Body of pancreas (tissue), 4 donors: Measurements from ENCODE around the gene TM7SF2. TPM values are rescaled to one million over a fixed set of nuclear protein-coding genes. Genes with fewer than 3 reads are reported as not detected.
A peak's percentile ranks its signal among the peaks of the same experiment; 100 is the strongest.

ENCODE experiments used
- ATAC-seq: fragments of 150-250 bp; one replicate; pipeline ENCODE4 v1.9.1; 2016
- DNase-seq, 4 donors: peaks; one replicate each; pipeline ENCODE4 v3.0.0-alpha.2; 2019
- H3K27ac ChIP-seq, 4 donors: fragments of 200-600 bp; sonication (generic); 1 replicate in 3 of 4; 2 replicates in 1 of 4; pipeline versions ENCODE4 v1.5.1 to v1.6.1; 2016 to 2019; ENCODE audit warnings: mild to moderate bottlenecking in 1 of 4, mixed read lengths in 1 of 4, moderate library complexity in 1 of 4
- H3K27me3 ChIP-seq, 2 donors: fragments of 200-600 bp; sonication (generic); one replicate each; pipeline ENCODE4 v1.6.0; 2016; ENCODE audit warnings: mild to moderate bottlenecking in 1 of 2
- H3K36me3 ChIP-seq, 2 donors: fragments of 200-600 bp; sonication (generic); replicated peaks in 1 of 2; 2 replicates each; pipeline ENCODE4 v1.5.1; 2016; ENCODE audit warnings: low read depth in 2 of 2; ENCODE audit not compliant: insufficient read depth in 1 of 2
- H3K4me1 ChIP-seq: fragments of 200-600 bp; sonication (generic); one replicate; pipeline ENCODE4 v1.6.0; 2016
- H3K4me3 ChIP-seq, 2 donors: fragments of 200-600 bp; sonication (generic); 1 replicate in 1 of 2; 2 replicates in 1 of 2; pipeline ENCODE4 v1.5.1; 2016 to 2019
- H3K9me3 ChIP-seq, 3 donors: fragments of 200-600 bp; sonication (generic); 1 replicate in 2 of 3; 2 replicates in 1 of 3; pipeline ENCODE4 v1.5.1; 2016
- POLR2A ChIP-seq, 3 donors: fragments of 450-650 bp; IDR thresholded peaks; one replicate each; pipeline ENCODE4 v1.6.1; 2016; ENCODE audit warnings: antibody characterized with exemption in 3 of 3, mild to moderate bottlenecking in 2 of 3
- WGBS, 2 donors: methylation state at CpG; one replicate each; pipeline ENCODE4 v1.1.5; 2017; 5-methylcytosine and 5-hydroxymethylcytosine counted together
- intact Hi-C: fragments of 100-400 bp; cut with DNase I; formaldehyde crosslinking; loops from one replicate; pipeline ENCODE4 v1.15.1; 2023
- total RNA-seq, 2 donors: library from RNA; depleted of rRNA; stranded (reverse); fragments of >200 nt; gene quantifications; one replicate each; pipeline ENCODE4 v1.1.0, GENCODE V29; 2016
- TF ChIP-seq, protein P1 (sequence below), 7 experiments: fragments of 450-650 bp in 4 of 7; fragments of 200-600 bp in 3 of 7; sonication (generic) in 3 of 7; IDR thresholded peaks; one replicate each; pipeline ENCODE4 v1.5.1; 2016 to 2019; ENCODE audit warnings: antibody characterized with exemption in 7 of 7

TM7SF2 gene
- total RNA-seq, 2 donors from 2014 or later: 25.4 to 85.6 TPM

DNA sequence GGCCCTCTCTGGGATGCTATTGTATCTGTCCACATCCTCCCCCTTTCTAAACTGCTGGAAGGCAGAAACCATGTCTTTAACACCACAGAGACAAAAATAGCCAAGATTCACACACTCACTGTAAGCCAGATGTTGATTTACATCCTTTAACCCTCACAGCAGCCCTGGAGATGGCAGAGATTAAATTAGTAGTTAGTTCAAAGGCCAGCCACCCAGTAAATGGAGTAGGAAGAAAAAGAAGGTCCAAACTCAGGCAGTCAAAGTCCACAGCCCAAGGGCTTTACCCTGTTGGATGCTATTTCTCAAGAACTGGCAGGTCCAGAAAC is 8.0 kb downstream of the TM7SF2 start:
- intact Hi-C loops: no loop called here
- H3K36me3 ChIP-seq: peaks cover 0 to 7% of the 10 kb centered on the region in 2 donors
- no peak overlapping the region for H3K4me3 ChIP-seq
- H3K4me1 ChIP-seq: peaks cover 56% of the 10 kb centered on the region
- DNase-seq (peak in 1 of 4 donors; percentile 0), ATAC-seq (no peak)
- TF ChIP-seq, protein P1, sequence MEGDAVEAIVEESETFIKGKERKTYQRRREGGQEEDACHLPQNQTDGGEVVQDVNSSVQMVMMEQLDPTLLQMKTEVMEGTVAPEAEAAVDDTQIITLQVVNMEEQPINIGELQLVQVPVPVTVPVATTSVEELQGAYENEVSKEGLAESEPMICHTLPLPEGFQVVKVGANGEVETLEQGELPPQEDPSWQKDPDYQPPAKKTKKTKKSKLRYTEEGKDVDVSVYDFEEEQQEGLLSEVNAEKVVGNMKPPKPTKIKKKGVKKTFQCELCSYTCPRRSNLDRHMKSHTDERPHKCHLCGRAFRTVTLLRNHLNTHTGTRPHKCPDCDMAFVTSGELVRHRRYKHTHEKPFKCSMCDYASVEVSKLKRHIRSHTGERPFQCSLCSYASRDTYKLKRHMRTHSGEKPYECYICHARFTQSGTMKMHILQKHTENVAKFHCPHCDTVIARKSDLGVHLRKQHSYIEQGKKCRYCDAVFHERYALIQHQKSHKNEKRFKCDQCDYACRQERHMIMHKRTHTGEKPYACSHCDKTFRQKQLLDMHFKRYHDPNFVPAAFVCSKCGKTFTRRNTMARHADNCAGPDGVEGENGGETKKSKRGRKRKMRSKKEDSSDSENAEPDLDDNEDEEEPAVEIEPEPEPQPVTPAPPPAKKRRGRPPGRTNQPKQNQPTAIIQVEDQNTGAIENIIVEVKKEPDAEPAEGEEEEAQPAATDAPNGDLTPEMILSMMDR (IDR thresholded peaks at IDR 0.05): no peak
- no peak for TF ChIP-seq POLR2A (IDR thresholded peaks at IDR 0.05)
- H3K9me3 ChIP-seq: no peaks in the 10 kb centered on the region
- H3K27me3 ChIP-seq: no peaks in the 10 kb centered on the region
- no peak overlapping the region for H3K27ac ChIP-seq

DNA sequence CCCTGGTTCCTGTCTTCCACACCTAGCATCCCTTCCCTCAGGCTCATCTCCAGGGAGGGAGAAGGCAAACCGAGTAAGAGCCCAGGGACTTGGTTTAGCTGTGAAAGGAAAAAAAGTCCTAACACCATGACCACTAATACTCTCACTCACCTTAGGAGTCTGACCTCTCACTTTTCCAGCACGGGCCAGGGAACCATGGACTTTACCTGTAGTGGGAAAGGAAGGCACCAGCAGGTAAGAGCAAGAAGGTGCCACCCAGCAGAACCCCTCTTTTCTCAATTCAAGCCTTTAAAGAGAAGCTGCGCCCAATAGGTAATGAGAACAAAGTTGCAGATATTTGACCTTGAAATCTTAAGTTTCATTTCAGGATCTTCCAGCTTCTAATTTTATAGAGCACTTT is 9.2 kb downstream of the TM7SF2 start:
- ATAC-seq (no peak), DNase-seq (no peak)
- Histone ChIP-seq H3K27ac (peak overlapping the region in 3 of 4 donors; percentile 83 to 94 (median 93)), H3K4me1 (peaks cover 44% of the 10 kb centered on the region), H3K9me3 (no peaks in the 10 kb centered on the region), H3K4me3 (no peak overlapping the region), H3K27me3 (no peaks in the 10 kb centered on the region), H3K36me3 (peaks cover 0 to 12% of the 10 kb centered on the region in 2 donors)
- intact Hi-C loops: no loop called here
- no peak for TF ChIP-seq POLR2A (IDR thresholded peaks at IDR 0.05)
- TF ChIP-seq, protein P1 (IDR thresholded peaks at IDR 0.05): no peak
- 40 to 48% methylated on average over 3 of the region's 3 CpGs for WGBS, 2 donors

DNA sequence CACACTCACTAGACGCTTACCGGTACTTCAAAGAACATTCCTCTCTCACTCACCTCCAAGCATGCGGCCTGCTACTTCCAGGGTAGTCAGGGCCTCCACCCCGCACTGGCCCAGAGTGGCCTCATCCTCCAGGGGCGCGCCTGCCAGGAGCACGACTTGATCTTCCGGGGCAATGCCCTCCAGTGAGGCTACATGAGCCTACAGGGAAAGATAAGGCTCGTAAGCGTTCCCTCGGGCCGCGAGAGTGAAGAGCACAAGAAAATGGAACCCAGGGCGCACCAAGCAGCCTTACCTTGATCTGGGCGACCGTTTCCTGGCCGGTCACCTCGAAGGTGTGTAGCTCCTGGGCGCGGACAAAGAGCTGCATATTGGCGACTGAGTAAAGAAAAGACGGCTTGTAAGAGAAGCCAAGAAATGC is 9.8 kb downstream of the TM7SF2 start:
- Histone ChIP-seq H3K4me1 (peaks cover 38% of the 10 kb centered on the region), H3K27me3 (no peaks in the 10 kb centered on the region), H3K36me3 (peaks cover 0 to 15% of the 10 kb centered on the region in 2 donors), H3K9me3 (no peaks in the 10 kb centered on the region), H3K27ac (peak overlapping the region; percentile 71 to 94 (median 88)), H3K4me3 (peak overlapping the region; percentile 37 to 63)
- WGBS, 2 donors: 0% methylated on average over 13 to 22 of the region's 22 CpGs
- intact Hi-C loops: no loop called here
- no peak for ATAC-seq
- TF ChIP-seq, protein P1 (IDR thresholded peaks at IDR 0.05): no peak
- TF ChIP-seq POLR2A (IDR thresholded peaks at IDR 0.05): no peak
- DNase-seq: peak in 1 of 4 donors; percentile 37

DNA sequence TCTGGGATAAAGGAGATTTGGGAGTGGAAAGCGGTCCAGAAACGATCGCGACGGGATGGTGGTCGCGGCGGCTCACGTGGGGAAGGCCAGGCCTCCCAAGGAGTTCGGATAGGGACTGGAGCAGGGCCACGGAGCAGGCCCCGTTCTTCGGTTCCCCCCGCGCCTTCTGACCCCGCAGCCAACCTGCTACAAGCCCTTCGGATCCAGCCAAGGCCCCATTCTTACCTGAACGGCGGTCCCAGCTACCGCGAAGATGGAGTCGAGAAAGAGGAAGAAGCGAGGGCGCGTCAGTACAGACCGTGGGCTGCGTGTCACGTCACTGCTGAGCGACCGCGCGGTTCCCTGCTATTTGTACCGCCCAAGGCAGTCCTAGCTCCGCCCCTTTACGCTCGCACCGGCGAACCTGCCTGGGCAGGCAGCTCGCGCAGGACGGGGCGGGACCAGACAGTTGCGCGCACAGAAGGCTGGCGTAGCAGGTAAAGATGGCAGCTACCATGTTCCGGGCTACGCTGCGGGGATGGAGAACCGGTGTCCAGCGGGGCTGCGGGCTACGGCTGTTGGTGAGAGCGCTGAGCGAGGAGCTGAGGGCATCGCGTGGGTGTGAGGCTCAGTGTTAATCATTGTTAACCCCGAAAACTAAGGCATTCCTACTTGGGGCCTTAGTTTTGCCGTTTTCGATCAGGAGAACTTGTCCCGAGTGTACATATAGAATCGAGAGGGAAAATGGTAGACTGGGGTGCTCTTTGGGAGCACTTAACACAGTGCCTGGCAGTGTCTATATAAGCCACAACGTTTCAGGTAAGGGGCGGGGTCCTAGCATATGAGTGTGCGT is 10.4 kb downstream of the TM7SF2 start, which contains the start of the genes FAU and MRPL49:
TSS of gene FAU (minus strand) at position 270 of the 832 bp plus-strand sequence. CDS start 321 bp downstream, outside the sequence.
TSS of gene MRPL49 (plus strand) at position 457 of the 832 bp plus-strand sequence. CDS start at position 483, 26 bp downstream.
- H3K27me3 ChIP-seq: no peaks in the 10 kb centered on the region
- peak within 1 kb of the TSS; percentile 71 to 94 (median 88) for H3K27ac ChIP-seq
- peak; percentile 91 to 96 (median 95) for TF ChIP-seq POLR2A (IDR thresholded peaks at IDR 0.05)
- TF ChIP-seq, protein P1 (IDR thresholded peaks at IDR 0.05): peak in 1 of 7 experiments; percentile 25
- DNase-seq: peak; percentile 99 to 100 (median 99)
- H3K4me1 ChIP-seq: peaks cover 33% of the 10 kb centered on the region
- H3K4me3 ChIP-seq: peak within 1 kb of the TSS; percentile 37 to 63
- H3K9me3 ChIP-seq: no peaks in the 10 kb centered on the region
- intact Hi-C loops: no loop called here
- H3K36me3 ChIP-seq: peaks cover 0 to 19% of the 10 kb centered on the region in 2 donors
- peak; percentile 82 for ATAC-seq
- 0% methylated on average over 62 to 64 of the region's 64 CpGs for WGBS, 2 donors
